Liver (tissue), 9 donors: ENCODE measurements around the gene SYNGR4. TPM values are rescaled to one million over a fixed set of nuclear protein-coding genes. Genes with fewer than 3 reads are reported as not detected.

ENCODE experiments used
- DNase-seq: peaks from one replicate; pipeline ENCODE4 v3.0.0-alpha.2; 2017; ENCODE audit warnings: low spot score
- H3K27ac ChIP-seq, 2 donors: one replicate each; pipeline ENCODE4 v1.7.0; 2013; ENCODE audit warnings: inconsistent platforms in 2 of 2, low read length in 2 of 2, control low read depth in 1 of 2, low read depth in 1 of 2, mild to moderate bottlenecking in 1 of 2
- H3K27me3 ChIP-seq, 4 donors: one replicate each; pipeline versions ENCODE4 v1.6.1 to v1.7.0; 2013; ENCODE audit warnings: low read length in 3 of 4, inconsistent platforms in 1 of 4, mild to moderate bottlenecking in 1 of 4, moderate library complexity in 1 of 4; ENCODE audit not compliant: control insufficient read depth in 4 of 4, insufficient read depth in 4 of 4
- H3K36me3 ChIP-seq, 4 donors: one replicate each; pipeline versions ENCODE4 v1.6.1 to v1.7.0; 2013; ENCODE audit warnings: low read length in 3 of 4, mild to moderate bottlenecking in 3 of 4, low read depth in 1 of 4, moderate library complexity in 1 of 4; ENCODE audit not compliant: control insufficient read depth in 4 of 4, insufficient read depth in 3 of 4
- H3K4me1 ChIP-seq, 4 donors: one replicate each; pipeline versions ENCODE4 v1.6.1 to v1.7.0; 2013; ENCODE audit warnings: low read length in 3 of 4, mild to moderate bottlenecking in 3 of 4, moderate library complexity in 1 of 4; ENCODE audit not compliant: control insufficient read depth in 4 of 4, insufficient read depth in 4 of 4
- H3K4me3 ChIP-seq, 3 donors: one replicate each; pipeline versions ENCODE4 v1.6.1 to v1.7.0; 2013; ENCODE audit warnings: low read length in 3 of 3, control low read depth in 1 of 3, low read depth in 1 of 3, mild to moderate bottlenecking in 1 of 3
- H3K9ac ChIP-seq, 2 donors: one replicate each; pipeline ENCODE4 v1.7.0; 2013; ENCODE audit warnings: low read length in 2 of 2, mild to moderate bottlenecking in 2 of 2, moderate library complexity in 2 of 2, control low read depth in 1 of 2, low read depth in 1 of 2
- H3K9me3 ChIP-seq, 4 donors: one replicate each; pipeline versions ENCODE4 v1.6.1 to v1.7.0; 2013; ENCODE audit warnings: low read length in 3 of 4; ENCODE audit not compliant: control insufficient read depth in 4 of 4
- ATF3 ChIP-seq: IDR thresholded peaks from 2 replicates; pipeline ENCODE4 v1.6.1; 2016; ENCODE audit warnings: antibody characterized with exemption
- EGR1 ChIP-seq, 2 donors: IDR thresholded peaks; 2 replicates each; pipeline ENCODE4 v1.6.1; 2016 to 2018; ENCODE audit warnings: antibody characterized with exemption in 2 of 2, low read depth in 2 of 2
- FOXA1 ChIP-seq: IDR thresholded peaks from 2 replicates; pipeline ENCODE4 v1.6.1; 2016; ENCODE audit warnings: antibody characterized with exemption
- FOXA2 ChIP-seq: IDR thresholded peaks from 2 replicates; pipeline ENCODE4 v1.6.1; 2016; ENCODE audit warnings: antibody characterized with exemption
- HNF4A ChIP-seq, 2 donors: conservative IDR thresholded peaks; 2 replicates each; pipeline ENCODE4 v1.6.1; 2016; ENCODE audit warnings: antibody characterized with exemption in 2 of 2, mild to moderate bottlenecking in 2 of 2
- HNF4G ChIP-seq: IDR thresholded peaks from 2 replicates; pipeline ENCODE4 v1.6.1; 2016; ENCODE audit warnings: antibody characterized with exemption
- JUND ChIP-seq, 2 donors: IDR thresholded peaks; 2 replicates each; pipeline ENCODE4 v1.6.1; 2016; ENCODE audit warnings: antibody characterized with exemption in 2 of 2
- MAX ChIP-seq: IDR thresholded peaks from 2 replicates; pipeline ENCODE4 v1.6.1; 2016; ENCODE audit warnings: antibody characterized with exemption
- NR2F2 ChIP-seq: IDR thresholded peaks from 2 replicates; pipeline ENCODE4 v1.6.1; 2016; ENCODE audit warnings: antibody characterized with exemption
- RAD21 ChIP-seq, 2 donors: IDR thresholded peaks; 2 replicates each; pipeline ENCODE4 v1.6.1; 2016; ENCODE audit warnings: antibody characterized with exemption in 2 of 2, mild to moderate bottlenecking in 2 of 2
- REST ChIP-seq: IDR thresholded peaks from 2 replicates; pipeline ENCODE4 v1.6.1; 2016; ENCODE audit warnings: antibody characterized with exemption, mild to moderate bottlenecking
- RXRA ChIP-seq, 2 donors: IDR thresholded peaks; 2 replicates each; pipeline ENCODE4 v1.6.1; 2017 to 2018; ENCODE audit warnings: antibody characterized with exemption in 2 of 2, mild to moderate bottlenecking in 1 of 2
- SP1 ChIP-seq: IDR thresholded peaks from 2 replicates; pipeline ENCODE4 v1.6.1; 2018; ENCODE audit warnings: antibody characterized with exemption, mild to moderate bottlenecking
- YY1 ChIP-seq: IDR thresholded peaks from 2 replicates; pipeline ENCODE4 v1.6.1; 2016; ENCODE audit warnings: antibody characterized with exemption, mild to moderate bottlenecking
- ZBTB33 ChIP-seq: IDR thresholded peaks from 2 replicates; pipeline ENCODE4 v1.6.1; 2016; ENCODE audit warnings: antibody characterized with exemption
- WGBS: extraction: QIAGEN DNeasy Blood & Tissue Kit; methylation state at CpG from one replicate; pipeline ENCODE4 v1.1.7; 2013; 5-methylcytosine and 5-hydroxymethylcytosine counted together
- polyA plus RNA-seq, 2 donors: library from polyadenylated mRNA; stranded (reverse) in 1 of 2; unstranded in 1 of 2; fragments of 200-250 nt in 1 of 2; fragments of >200 nt in 1 of 2; fragmentation: Nextera tagmentation in 1 of 2; extraction: Ambion mirVana in 1 of 2; gene quantifications; one replicate each; pipeline versions ENCODE4 v1.2.1 to v1.2.3, GENCODE V29; 2013 to 2015
- total RNA-seq, 2 donors: library from RNA; depleted of rRNA; stranded (reverse); fragments of >200 nt; gene quantifications; one replicate each; pipeline ENCODE4 v1.2.3, GENCODE V29; 2014
- TF ChIP-seq, protein P1 (sequence below): fragments of 150-350 bp; IDR thresholded peaks from 2 replicates; pipeline ENCODE4 v1.5.1; 2017; ENCODE audit warnings: improper control_type of control experiment, low read depth, low read length; ENCODE audit not compliant: missing input control
- donor health status: healthy.
- donor health status: healthy.
- donor health status: healthy.
- donor health status: healthy.
- donor health status: healthy.

SYNGR4 gene
- total and polyA plus RNA-seq, 4 donors, result 0.09 TPM; not detected in 3

DNA sequence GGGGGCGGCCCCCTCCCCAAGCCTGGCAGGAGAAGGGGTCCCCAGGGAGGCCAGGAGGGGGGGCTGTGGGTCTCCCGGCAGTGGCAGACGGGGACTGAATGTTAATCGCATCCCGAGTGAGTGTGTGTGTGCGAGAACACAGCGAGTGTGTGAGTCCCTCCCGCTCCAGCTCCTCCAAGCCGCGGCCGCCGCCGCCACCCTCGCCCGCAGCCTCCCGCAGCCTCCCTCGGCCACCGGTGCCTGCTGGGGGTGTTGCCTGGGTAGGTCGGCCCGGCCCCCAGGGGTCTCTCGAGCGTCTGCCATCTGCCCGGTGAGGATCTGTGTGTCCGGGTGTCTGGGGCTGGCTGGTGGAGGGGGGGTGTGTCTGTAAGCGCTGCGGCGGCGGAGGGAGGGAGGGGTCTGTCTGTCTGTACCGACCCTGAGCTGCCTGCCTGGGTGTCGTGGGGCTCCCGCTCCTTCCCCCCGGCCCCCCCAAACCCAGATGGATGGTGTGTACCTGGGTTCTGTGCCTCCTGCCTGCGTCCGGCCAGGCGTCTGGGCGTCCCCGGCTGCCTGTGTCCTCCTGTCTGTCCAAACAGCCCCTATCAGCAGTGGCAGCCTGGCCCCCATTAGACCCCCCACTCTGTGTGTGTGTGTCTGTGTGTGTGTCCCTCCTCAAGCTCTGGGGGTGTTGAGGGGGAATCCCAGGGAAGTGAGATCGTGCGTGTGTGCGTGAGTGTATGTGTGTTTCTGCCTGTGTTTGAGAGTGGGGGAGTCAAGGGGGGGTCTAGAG, 29.6 kb downstream of the SYNGR4 start, which contains the start of gene GRIN2D:
GRIN2D (plus strand) TSS at position 110 of the 772 bp plus-strand sequence. CDS start 4,725 bp downstream, outside the sequence.
- Histone ChIP-seq H3K4me1 (peaks cover 0 to 11% (median 6%) of the 10 kb centered on the region in 4 donors), H3K36me3 (peaks cover 0 to 4% (median 1%) of the 10 kb centered on the region in 4 donors), H3K9ac (no peak within 1 kb of the TSS), H3K27me3 (peaks cover 0 to 20% (median 13%) of the 10 kb centered on the region in 4 donors), H3K9me3 (no peaks in the 10 kb centered on the region), H3K27ac (no peak within 1 kb of the TSS), H3K4me3 (no peak within 1 kb of the TSS)
- DNase-seq, result no peak
- WGBS, result 4% methylated on average over 40 of the region's 40 CpGs
- TF ChIP-seq HNF4A (conservative IDR thresholded peaks at IDR 0.05) (no peak), ZBTB33 (no peak), ATF3 (no peak), RAD21 (IDR thresholded peaks at IDR 0.05) (no peak), MAX (no peak), JUND (IDR thresholded peaks at IDR 0.05) (no peak), YY1 (no peak), HNF4G (no peak), FOXA2 (no peak), FOXA1 (no peak), REST (no peak), SP1 (no peak), EGR1 (IDR thresholded peaks at IDR 0.05; ENCODE audit: low read depth in 2 of 2) (no peak)

DNA sequence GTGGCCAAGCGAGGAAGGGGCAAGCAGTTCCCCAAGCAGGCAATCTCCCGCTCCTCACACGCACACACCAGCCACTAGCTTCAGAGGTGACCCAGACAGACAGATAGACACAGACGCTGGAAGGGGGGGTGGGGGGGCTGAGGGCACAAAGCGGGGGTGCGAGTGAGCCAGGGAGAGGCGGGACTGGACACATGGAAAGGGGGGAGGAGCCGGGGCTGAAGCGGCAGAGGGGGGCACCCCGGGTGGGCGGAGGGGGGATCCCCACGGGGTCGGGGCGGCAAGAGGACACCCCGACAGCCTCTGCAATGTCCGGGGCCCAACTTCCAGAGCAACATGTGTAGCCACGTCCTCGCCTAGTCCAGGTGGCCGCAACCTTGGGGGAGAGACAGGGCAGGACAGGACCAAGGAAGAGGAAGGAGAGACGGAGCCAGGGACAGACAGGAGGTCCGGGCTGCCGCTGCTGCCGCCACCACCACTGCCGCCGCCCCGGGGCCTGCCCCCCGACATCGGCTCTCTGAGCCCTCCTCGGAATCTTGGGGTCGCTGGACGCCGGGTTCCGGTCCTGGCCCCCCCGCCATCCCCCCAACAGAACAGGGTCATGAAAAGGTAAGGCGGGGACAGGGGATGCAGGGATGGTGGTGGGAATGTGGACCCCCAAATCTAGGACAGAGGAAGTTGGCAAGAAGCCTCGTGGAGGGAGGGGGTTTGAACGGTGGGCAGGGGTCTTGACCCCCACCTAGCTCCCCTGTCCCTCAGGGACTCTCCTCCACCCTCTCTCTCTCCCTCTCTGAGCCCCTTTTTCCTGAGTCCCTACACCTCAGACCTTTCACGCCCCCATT, 30.4 kb downstream of the SYNGR4 start:
- H3K4me3 ChIP-seq, result no peak overlapping the region
- peaks cover 0 to 11% (median 6%) of the 10 kb centered on the region in 4 donors for H3K4me1 ChIP-seq
- WGBS, result 8% methylated on average over 38 of the region's 38 CpGs
- no peak overlapping the region for H3K9ac ChIP-seq
- H3K36me3 ChIP-seq, result no peaks in the 10 kb centered on the region
- peaks cover 0 to 20% (median 14%) of the 10 kb centered on the region in 4 donors for H3K27me3 ChIP-seq
- H3K9me3 ChIP-seq, result no peaks in the 10 kb centered on the region
- TF ChIP-seq ZBTB33 (no peak), SP1 (no peak), RXRA (IDR thresholded peaks at IDR 0.05) (no peak), NR2F2 (no peak), ATF3 (no peak), RAD21 (IDR thresholded peaks at IDR 0.05) (no peak), FOXA2 (no peak), HNF4G (no peak)
- TF ChIP-seq, protein P1, sequence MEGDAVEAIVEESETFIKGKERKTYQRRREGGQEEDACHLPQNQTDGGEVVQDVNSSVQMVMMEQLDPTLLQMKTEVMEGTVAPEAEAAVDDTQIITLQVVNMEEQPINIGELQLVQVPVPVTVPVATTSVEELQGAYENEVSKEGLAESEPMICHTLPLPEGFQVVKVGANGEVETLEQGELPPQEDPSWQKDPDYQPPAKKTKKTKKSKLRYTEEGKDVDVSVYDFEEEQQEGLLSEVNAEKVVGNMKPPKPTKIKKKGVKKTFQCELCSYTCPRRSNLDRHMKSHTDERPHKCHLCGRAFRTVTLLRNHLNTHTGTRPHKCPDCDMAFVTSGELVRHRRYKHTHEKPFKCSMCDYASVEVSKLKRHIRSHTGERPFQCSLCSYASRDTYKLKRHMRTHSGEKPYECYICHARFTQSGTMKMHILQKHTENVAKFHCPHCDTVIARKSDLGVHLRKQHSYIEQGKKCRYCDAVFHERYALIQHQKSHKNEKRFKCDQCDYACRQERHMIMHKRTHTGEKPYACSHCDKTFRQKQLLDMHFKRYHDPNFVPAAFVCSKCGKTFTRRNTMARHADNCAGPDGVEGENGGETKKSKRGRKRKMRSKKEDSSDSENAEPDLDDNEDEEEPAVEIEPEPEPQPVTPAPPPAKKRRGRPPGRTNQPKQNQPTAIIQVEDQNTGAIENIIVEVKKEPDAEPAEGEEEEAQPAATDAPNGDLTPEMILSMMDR, result no peak
- H3K27ac ChIP-seq, result no peak overlapping the region
- no peak for DNase-seq
